ENCODE results near the gene KLHL18.
A peak's percentile ranks its signal among the peaks of the same experiment; 100 is the strongest.
"Not testable (repeated sequence)": the region's sequence is repeated elsewhere in the genome, so short reads cannot be mapped to it uniquely, and the experiment has no call there.

The KLHL18 gene

GRCh38 chr3:47282424-47283192 lies at the start of gene KLHL18, which contains the start of gene KIF9:
TSS of gene KLHL18 (plus strand) at chr3:47282944. CDS start at chr3:47282966, 22 bp downstream.
TSS of gene KIF9 (minus strand) at chr3:47282799. CDS start at chr3:47277374, 5,425 bp downstream.
- peak; percentile 93 for DNase-seq

- DNase-seq: no peak
Measured at GRCh38 chr3:47238017-47238416, 44.7 kb upstream of the KLHL18 start.

- DNase-seq: no peak
Measured at GRCh38 chr3:47239929-47240328, 42.8 kb upstream of the KLHL18 start.

- DNase-seq: no peak
Measured at GRCh38 chr3:47243419-47244147, 39.2 kb upstream of the KLHL18 start.

GRCh38 chr3:47244531-47245100 lies 38.1 kb upstream of the KLHL18 start:
- DNase-seq: no peak

- DNase-seq: no peak
Measured at GRCh38 chr3:47245271-47245670, 37.5 kb upstream of the KLHL18 start.

GRCh38 chr3:47247131-47248064 lies 35.3 kb upstream of the KLHL18 start:
- DNase-seq: no peak

- peak; percentile 17 for DNase-seq
Measured at GRCh38 chr3:47250309-47251060, 32.3 kb upstream of the KLHL18 start.

- DNase-seq: not testable (repeated sequence)
Measured at GRCh38 chr3:47251085-47251484, 31.7 kb upstream of the KLHL18 start.

GRCh38 chr3:47251689-47252088 lies 31.1 kb upstream of the KLHL18 start:
- DNase-seq: no peak

- not testable (repeated sequence) for DNase-seq
Measured at GRCh38 chr3:47256331-47256730, 26.4 kb upstream of the KLHL18 start.

- DNase-seq: no peak
Measured at GRCh38 chr3:47259114-47259513, 23.6 kb upstream of the KLHL18 start.

GRCh38 chr3:47260605-47261004 lies 22.1 kb upstream of the KLHL18 start:
- DNase-seq: no peak

GRCh38 chr3:47261301-47261700 lies 21.4 kb upstream of the KLHL18 start:
- no peak for DNase-seq

- no peak for DNase-seq
Measured at GRCh38 chr3:47265008-47265407, 17.7 kb upstream of the KLHL18 start.

GRCh38 chr3:47265725-47266428 lies 16.9 kb upstream of the KLHL18 start:
- DNase-seq: no peak

GRCh38 chr3:47266709-47267489 lies 15.8 kb upstream of the KLHL18 start:
- DNase-seq: peak; percentile 95

GRCh38 chr3:47267490-47267824 lies 15.3 kb upstream of the KLHL18 start:
- no peak for DNase-seq

GRCh38 chr3:47270526-47270925 lies 12.2 kb upstream of the KLHL18 start:
- no peak for DNase-seq

- no peak for DNase-seq
Measured at GRCh38 chr3:47273564-47273963, 9.2 kb upstream of the KLHL18 start.

GRCh38 chr3:47274652-47275051 lies 8.1 kb upstream of the KLHL18 start:
- no peak for DNase-seq
